Mesendoderm (in vitro differentiated cells): ENCODE results near the gene TMTC1.

ENCODE experiments used
- DNase-seq: peaks from one replicate; pipeline ENCODE4 v3.0.0; 2013
- H2AK5ac ChIP-seq: 2 replicates; pipeline ENCODE4 v1.6.1; 2013; ENCODE audit warnings: low read length, inconsistent platforms
- H2BK120ac ChIP-seq: 2 replicates; pipeline ENCODE4 v1.6.1; 2013; ENCODE audit warnings: low read depth, mild to moderate bottlenecking, low read length, moderate library complexity, mixed read lengths
- H2BK15ac ChIP-seq: replicated peaks from 2 replicates; pipeline ENCODE4 v1.6.1; 2013; ENCODE audit warnings: low read depth, mild to moderate bottlenecking, moderate library complexity
- H2BK5ac ChIP-seq: 2 replicates; pipeline ENCODE4 v1.6.1; 2013; ENCODE audit warnings: low read length, inconsistent platforms
- H3K18ac ChIP-seq: 2 replicates; pipeline ENCODE4 v1.6.1; 2013; ENCODE audit warnings: mild to moderate bottlenecking, low read length, mixed read lengths
- H3K23ac ChIP-seq: one replicate; pipeline ENCODE4 v1.6.1; 2013; ENCODE audit warnings: low read length
- H3K27ac ChIP-seq: 2 replicates; pipeline ENCODE4 v1.5.1; 2013; ENCODE audit warnings: low read depth, mild to moderate bottlenecking, inconsistent platforms, low read length, moderate library complexity
- H3K27me3 ChIP-seq: 2 replicates; pipeline ENCODE4 v1.6.1; 2013; ENCODE audit warnings: low read length, control low read depth, mild to moderate bottlenecking, inconsistent platforms; ENCODE audit not compliant: insufficient read depth, poor library complexity
- H3K36me3 ChIP-seq: 2 replicates; pipeline ENCODE4 v1.6.1; 2013; ENCODE audit warnings: low read length, inconsistent platforms; ENCODE audit not compliant: control insufficient read depth, insufficient read depth
- H3K4ac ChIP-seq: one replicate; pipeline ENCODE4 v1.6.1; 2013; ENCODE audit warnings: low read depth, mild to moderate bottlenecking, low read length, moderate library complexity
- H3K4me1 ChIP-seq: 2 replicates; pipeline ENCODE4 v1.6.1; 2013; ENCODE audit warnings: low read depth, low read length, inconsistent platforms; ENCODE audit not compliant: control insufficient read depth
- H3K4me2 ChIP-seq: 2 replicates; pipeline ENCODE4 v1.6.1; 2013; ENCODE audit warnings: low read length
- H3K4me3 ChIP-seq: 2 replicates; pipeline ENCODE4 v1.5.1; 2013; ENCODE audit warnings: mild to moderate bottlenecking, low read length
- H3K56ac ChIP-seq: one replicate; pipeline ENCODE4 v1.6.1; 2013; ENCODE audit warnings: low read length
- H3K79me1 ChIP-seq: 2 replicates; pipeline ENCODE4 v1.6.1; 2013; ENCODE audit warnings: low read length, inconsistent platforms
- H3K79me2 ChIP-seq: 2 replicates; pipeline ENCODE4 v1.6.1; 2013; ENCODE audit warnings: mild to moderate bottlenecking, low read length; ENCODE audit not compliant: control insufficient read depth, insufficient read depth
- H3K9ac ChIP-seq: 2 replicates; pipeline ENCODE4 v1.6.1; 2013; ENCODE audit warnings: low read length, inconsistent platforms
- H4K5ac ChIP-seq: one replicate; pipeline ENCODE4 v1.6.1; 2013; ENCODE audit warnings: low read length
- H4K8ac ChIP-seq: one replicate; pipeline ENCODE4 v1.6.1; 2013; ENCODE audit warnings: low read depth, mild to moderate bottlenecking, control low read depth, low read length, moderate library complexity
- WGBS: extraction: QIAGEN DNeasy Blood & Tissue Kit; methylation state at CpG from one replicate; pipeline ENCODE4 v1.1.7; 2013; ENCODE audit warnings: low lambda C conversion rate, missing lambda C conversion rate; ENCODE audit not compliant: insufficient coverage; ENCODE audit errors: extremely low coverage; 5-methylcytosine and 5-hydroxymethylcytosine counted together

TMTC1 gene

GRCh38 chr12:29574500-29574899 lies 209.2 kb downstream of the TMTC1 start:
- Histone ChIP-seq H3K23ac (no peak overlapping the region), H3K36me3 (no peaks in the 10 kb centered on the region), H2BK5ac (no peak overlapping the region), H2BK120ac (no peak overlapping the region), H2AK5ac (no peak overlapping the region), H3K79me2 (no peaks in the 10 kb centered on the region), H3K4me1 (no peaks in the 10 kb centered on the region), H4K8ac (no peak overlapping the region), H3K27me3 (no peaks in the 10 kb centered on the region), H3K27ac (no peak overlapping the region), H3K56ac (no peak overlapping the region), H3K4me2 (no peak overlapping the region), H3K9ac (no peak overlapping the region), H4K5ac (no peak overlapping the region), H3K4me3 (no peak overlapping the region), H3K79me1 (no peaks in the 10 kb centered on the region), H3K18ac (no peak overlapping the region), H2BK15ac (no peak overlapping the region), H3K4ac (no peak overlapping the region)
- WGBS = no CpG with 5 or more reads among the region's 4 CpGs
- no peak for DNase-seq

DNA sequence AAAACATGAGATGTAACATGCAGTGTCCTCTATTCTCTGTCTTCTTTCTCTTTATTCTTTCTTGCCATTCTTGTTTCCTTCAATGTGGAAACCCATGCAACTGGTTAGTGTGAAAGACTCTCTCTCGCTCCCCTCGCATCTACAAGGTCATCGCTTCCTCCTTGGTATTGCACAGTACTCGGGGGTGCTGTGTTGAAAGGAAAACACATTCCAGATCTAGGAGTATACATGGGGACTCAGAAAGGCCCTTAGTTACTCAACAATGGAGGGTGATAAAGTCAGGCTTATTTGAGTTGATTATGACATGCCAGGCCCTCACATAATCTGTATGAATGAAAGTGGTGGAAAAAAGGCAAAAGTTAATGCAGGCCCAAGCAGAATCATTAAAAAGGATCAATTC lies 210.8 kb downstream of the TMTC1 start:
- Histone ChIP-seq H3K79me2 (no peaks in the 10 kb centered on the region), H3K23ac (no peak overlapping the region), H2BK15ac (no peak overlapping the region), H3K4me2 (no peak overlapping the region), H3K18ac (no peak overlapping the region), H3K79me1 (no peaks in the 10 kb centered on the region), H2BK120ac (no peak overlapping the region), H3K4me1 (no peaks in the 10 kb centered on the region), H2AK5ac (no peak overlapping the region), H3K4ac (no peak overlapping the region), H3K27me3 (no peaks in the 10 kb centered on the region), H4K8ac (no peak overlapping the region), H3K56ac (no peak overlapping the region), H3K36me3 (no peaks in the 10 kb centered on the region), H2BK5ac (no peak overlapping the region), H3K4me3 (no peak overlapping the region), H4K5ac (no peak overlapping the region), H3K27ac (no peak overlapping the region), H3K9ac (no peak overlapping the region)
- no peak for DNase-seq
- WGBS = no CpG with 5 or more reads among the region's 4 CpGs

DNA sequence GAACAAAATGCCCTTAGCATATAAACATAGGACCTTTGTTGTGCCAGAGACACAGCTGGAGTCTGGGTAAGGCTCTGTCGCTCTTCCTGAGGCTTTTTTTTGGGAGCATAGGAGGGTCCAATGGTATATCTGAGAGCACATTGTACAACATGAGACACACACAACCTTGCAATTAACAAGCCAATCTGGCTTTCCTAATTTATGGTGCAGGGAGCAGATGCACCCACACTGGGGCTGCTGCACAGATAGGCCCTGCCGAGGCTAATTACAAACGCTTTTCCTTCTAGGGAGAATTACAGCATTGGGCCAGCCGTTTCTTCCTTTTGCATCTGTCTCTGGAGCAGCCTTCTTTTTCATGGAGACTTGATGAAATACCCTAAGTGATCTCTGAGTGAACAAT lies 211.3 kb downstream of the TMTC1 start:
- Histone ChIP-seq H3K79me1 (no peaks in the 10 kb centered on the region), H3K4me3 (no peak overlapping the region), H3K36me3 (no peaks in the 10 kb centered on the region), H3K18ac (no peak overlapping the region), H3K79me2 (no peaks in the 10 kb centered on the region), H3K27ac (no peak overlapping the region), H3K27me3 (no peaks in the 10 kb centered on the region), H4K5ac (no peak overlapping the region), H2AK5ac (no peak overlapping the region), H2BK15ac (no peak overlapping the region), H3K4me1 (no peaks in the 10 kb centered on the region), H2BK120ac (no peak overlapping the region), H2BK5ac (no peak overlapping the region), H3K4me2 (no peak overlapping the region), H4K8ac (no peak overlapping the region), H3K9ac (no peak overlapping the region), H3K56ac (no peak overlapping the region), H3K23ac (no peak overlapping the region), H3K4ac (no peak overlapping the region)
- no CpG with 5 or more reads among the region's 4 CpGs for WGBS
- no peak for DNase-seq

- Histone ChIP-seq H3K4me1 (no peaks in the 10 kb centered on the region), H2BK120ac (no peak overlapping the region), H3K23ac (no peak overlapping the region), H2BK15ac (no peak overlapping the region), H3K9ac (no peak overlapping the region), H3K27me3 (no peaks in the 10 kb centered on the region), H4K5ac (no peak overlapping the region), H3K79me1 (no peaks in the 10 kb centered on the region), H3K36me3 (no peaks in the 10 kb centered on the region), H3K27ac (no peak overlapping the region), H3K4me2 (no peak overlapping the region), H3K79me2 (no peaks in the 10 kb centered on the region), H3K4ac (no peak overlapping the region), H3K56ac (no peak overlapping the region), H2AK5ac (no peak overlapping the region), H2BK5ac (no peak overlapping the region), H3K18ac (no peak overlapping the region), H4K8ac (no peak overlapping the region), H3K4me3 (no peak overlapping the region)
- DNase-seq = no peak
- no CpG with 5 or more reads among the region's 2 CpGs for WGBS
Observed at GRCh38 chr12:29569132-29569757, 214.5 kb downstream of the TMTC1 start.

DNA sequence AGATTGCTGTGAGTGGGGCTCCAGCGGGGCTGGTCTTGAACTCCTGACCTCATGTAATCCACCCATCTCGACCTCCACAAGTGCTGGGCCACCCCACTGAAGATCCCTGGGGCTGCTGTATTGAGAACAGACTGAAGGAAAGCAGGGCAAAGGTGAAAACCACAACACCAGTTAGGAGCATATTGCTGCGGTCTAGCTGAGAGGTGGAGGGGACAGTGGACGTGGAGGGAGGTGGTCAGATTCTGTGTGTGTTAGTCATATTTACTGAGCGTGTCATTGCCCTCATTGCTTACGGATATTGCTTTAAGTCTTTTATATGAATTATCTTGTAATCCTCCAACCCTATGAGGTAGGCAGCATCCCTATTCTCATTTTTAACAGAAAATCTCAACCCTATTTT lies 217.3 kb downstream of the TMTC1 start:
- H4K5ac ChIP-seq = no peak overlapping the region
- H3K79me2 ChIP-seq = no peaks in the 10 kb centered on the region
- H3K27ac ChIP-seq = no peak overlapping the region
- H3K9ac ChIP-seq = no peak overlapping the region
- WGBS = no CpG with 5 or more reads among the region's 6 CpGs
- no peak overlapping the region for H3K56ac ChIP-seq
- H2BK15ac ChIP-seq = no peak overlapping the region
- no peaks in the 10 kb centered on the region for H3K27me3 ChIP-seq
- H3K4me3 ChIP-seq = no peak overlapping the region
- no peak overlapping the region for H3K4ac ChIP-seq
- no peak overlapping the region for H3K23ac ChIP-seq
- H2AK5ac ChIP-seq = no peak overlapping the region
- H3K4me2 ChIP-seq = no peak overlapping the region
- H2BK5ac ChIP-seq = no peak overlapping the region
- H3K18ac ChIP-seq = no peak overlapping the region
- H3K36me3 ChIP-seq = no peaks in the 10 kb centered on the region
- no peaks in the 10 kb centered on the region for H3K79me1 ChIP-seq
- no peak overlapping the region for H4K8ac ChIP-seq
- no peak for DNase-seq
- H3K4me1 ChIP-seq = no peaks in the 10 kb centered on the region
- H2BK120ac ChIP-seq = no peak overlapping the region

DNA sequence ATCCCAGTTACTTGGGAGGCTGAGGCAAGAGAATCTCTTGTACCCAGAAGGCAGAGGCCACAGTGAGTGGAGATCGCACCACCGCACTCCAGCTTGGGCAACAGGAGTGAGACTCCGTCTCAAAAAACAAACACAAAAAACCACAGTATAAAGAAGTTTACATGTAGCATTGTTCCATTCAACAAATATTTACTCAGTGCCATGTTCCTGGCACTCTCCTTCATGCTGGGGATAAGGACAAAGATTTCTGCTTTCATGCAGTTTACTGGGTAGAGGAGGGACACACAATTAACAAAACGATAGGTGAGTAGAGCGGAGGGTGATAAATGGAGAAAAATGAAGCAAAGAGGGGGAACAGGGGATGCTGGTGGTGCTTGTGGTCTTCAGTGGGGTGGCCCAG lies 218.0 kb downstream of the TMTC1 start:
- no CpG with 5 or more reads among the region's 5 CpGs for WGBS
- Histone ChIP-seq H2BK15ac (no peak overlapping the region), H2AK5ac (no peak overlapping the region), H3K23ac (no peak overlapping the region), H3K4me1 (no peaks in the 10 kb centered on the region), H4K5ac (no peak overlapping the region), H3K4me2 (no peak overlapping the region), H3K79me2 (no peaks in the 10 kb centered on the region), H3K56ac (no peak overlapping the region), H3K79me1 (no peaks in the 10 kb centered on the region), H3K36me3 (no peaks in the 10 kb centered on the region), H3K9ac (no peak overlapping the region), H2BK120ac (no peak overlapping the region), H4K8ac (no peak overlapping the region), H3K27me3 (no peaks in the 10 kb centered on the region), H3K18ac (no peak overlapping the region), H2BK5ac (no peak overlapping the region), H3K4me3 (no peak overlapping the region), H3K27ac (no peak overlapping the region), H3K4ac (no peak overlapping the region)
- DNase-seq = no peak
